ENCODE measurements around the gene XPO6.

XPO6 gene

GRCh38 chr16:28110074-28110473 lies 101.7 kb downstream of the XPO6 start:
- DNase-seq (ENCODE audit: low read depth): peak; percentile 87

GRCh38 chr16:28108590-28109247 lies 103.0 kb downstream of the XPO6 start:
- DNase-seq (ENCODE audit: low read depth): no peak

- no peak for DNase-seq (ENCODE audit: low read depth)
Observed at GRCh38 chr16:28107232-28107631, 104.5 kb downstream of the XPO6 start.

- DNase-seq (ENCODE audit: low read depth): no peak
Observed at GRCh38 chr16:28106467-28107215, 105.1 kb downstream of the XPO6 start.

- DNase-seq (ENCODE audit: low read depth): no peak
Observed at GRCh38 chr16:28105954-28106353, 105.8 kb downstream of the XPO6 start.

GRCh38 chr16:28105297-28105696 lies 106.5 kb downstream of the XPO6 start:
- no peak for DNase-seq (ENCODE audit: low read depth)

GRCh38 chr16:28104404-28104803 lies 107.4 kb downstream of the XPO6 start:
- DNase-seq (ENCODE audit: low read depth): no peak

- DNase-seq (ENCODE audit: low read depth): no peak
Observed at GRCh38 chr16:28103516-28104170, 108.1 kb downstream of the XPO6 start.

- no peak for DNase-seq (ENCODE audit: low read depth)
Observed at GRCh38 chr16:28101533-28101890, 110.3 kb downstream of the XPO6 start.

GRCh38 chr16:28100810-28101532 lies 110.8 kb downstream of the XPO6 start:
- no peak for DNase-seq (ENCODE audit: low read depth)

- no peak for DNase-seq (ENCODE audit: low read depth)
Observed at GRCh38 chr16:28098959-28099945, 112.5 kb downstream of the XPO6 start.

- no peak for DNase-seq (ENCODE audit: low read depth)
Observed at GRCh38 chr16:28098171-28098958, 113.4 kb downstream of the XPO6 start.

GRCh38 chr16:28096983-28097899 lies 114.5 kb downstream of the XPO6 start:
- no peak for DNase-seq (ENCODE audit: low read depth)

- DNase-seq (ENCODE audit: low read depth): no peak
Observed at GRCh38 chr16:28093385-28093725, 118.4 kb downstream of the XPO6 start.

GRCh38 chr16:28092721-28093384 lies 118.9 kb downstream of the XPO6 start:
- DNase-seq (ENCODE audit: low read depth): no peak

GRCh38 chr16:28091656-28092055 lies 120.1 kb downstream of the XPO6 start:
- no peak for DNase-seq (ENCODE audit: low read depth)

- peak; percentile 39 for DNase-seq (ENCODE audit: low read depth)
Observed at GRCh38 chr16:28090646-28091377, 121.0 kb downstream of the XPO6 start.

GRCh38 chr16:28089992-28090365 lies 121.8 kb downstream of the XPO6 start:
- no peak for DNase-seq (ENCODE audit: low read depth)

Measured in iris pigment epithelial cell (primary cell).